Endothelial cell (in vitro differentiated cells): ENCODE data around the gene PLEKHM1. TPM values are rescaled to one million over a fixed set of nuclear protein-coding genes. Genes with fewer than 3 reads are reported as not detected.

Experiments used
- DNase-seq: peaks from one replicate; pipeline ENCODE4 v3.0.0; 2021; ENCODE audit warnings: low spot score
- H3K27ac Mint-ChIP-seq: one replicate; pipeline ENCODE4 v1.8.0; 2021; ENCODE audit warnings: mixed read lengths, inconsistent platforms; ENCODE audit not compliant: unreplicated experiment
- H3K27me3 Mint-ChIP-seq: one replicate; pipeline ENCODE4 v1.8.0; 2021; ENCODE audit warnings: mild to moderate bottlenecking, moderate library complexity, mixed read lengths, inconsistent platforms; ENCODE audit not compliant: unreplicated experiment
- H3K36me3 Mint-ChIP-seq: one replicate; pipeline ENCODE4 v1.8.0; 2021; ENCODE audit warnings: mild to moderate bottlenecking, low read depth, mixed read lengths, inconsistent platforms; ENCODE audit not compliant: unreplicated experiment
- H3K4me1 Mint-ChIP-seq: one replicate; pipeline ENCODE4 v1.8.0; 2021; ENCODE audit warnings: mild to moderate bottlenecking, mixed read lengths, inconsistent platforms; ENCODE audit not compliant: unreplicated experiment
- H3K4me3 Mint-ChIP-seq: one replicate; pipeline ENCODE4 v1.8.0; 2021; ENCODE audit warnings: mild to moderate bottlenecking, mixed read lengths, inconsistent platforms; ENCODE audit not compliant: unreplicated experiment
- H3K9me3 Mint-ChIP-seq: one replicate; pipeline ENCODE4 v1.8.0; 2021; ENCODE audit warnings: mixed read lengths, inconsistent platforms; ENCODE audit not compliant: unreplicated experiment
- CTCF ChIP-seq: fragments of 200-600 bp; sonication (generic); IDR thresholded peaks from one replicate; pipeline ENCODE4 v1.5.0; 2021; ENCODE audit warnings: antibody characterized with exemption; ENCODE audit not compliant: unreplicated experiment
- total RNA-seq: library from RNA; stranded (reverse); fragmentation: NEBNext Ultra II Directional; extraction: Animal tissue kit (Norgen Biotek cat#: 25700); gene quantifications from one replicate; pipeline ENCODE4 v1.2.1, GENCODE V29; 2021; ENCODE audit not compliant: unreplicated experiment

The PLEKHM1 gene
- total RNA-seq, 1 donor from 2014 or later, result 46.6 TPM

GRCh38 chr17:45403906-45404490, 86.5 kb downstream of the PLEKHM1 start:
- Mint-ChIP-seq H3K27me3 (peaks cover 13% of the 10 kb centered on the region), H3K27ac (no peak overlapping the region), H3K9me3 (no peaks in the 10 kb centered on the region), H3K4me1 (peaks cover 24% of the 10 kb centered on the region), H3K36me3 (peaks cover 40% of the 10 kb centered on the region), H3K4me3 (no peak overlapping the region)
- TF ChIP-seq CTCF, result no peak
- no peak for DNase-seq

GRCh38 chr17:45402916-45403315, 87.6 kb downstream of the PLEKHM1 start:
- no peak for TF ChIP-seq CTCF
- Mint-ChIP-seq H3K27ac (no peak overlapping the region), H3K4me1 (peaks cover 14% of the 10 kb centered on the region), H3K27me3 (peaks cover 14% of the 10 kb centered on the region), H3K9me3 (no peaks in the 10 kb centered on the region), H3K36me3 (peaks cover 37% of the 10 kb centered on the region), H3K4me3 (no peak overlapping the region)
- DNase-seq, result no peak

- Mint-ChIP-seq H3K9me3 (no peaks in the 10 kb centered on the region), H3K36me3 (peaks cover 37% of the 10 kb centered on the region), H3K4me3 (no peak overlapping the region), H3K27me3 (peaks cover 16% of the 10 kb centered on the region), H3K27ac (no peak overlapping the region), H3K4me1 (peaks cover 8% of the 10 kb centered on the region)
- no peak for DNase-seq
- no peak for TF ChIP-seq CTCF
These were observed 91.7 kb downstream of the PLEKHM1 start for GRCh38 chr17:45398800-45399199.

- H3K27ac Mint-ChIP-seq, result no peak overlapping the region
- peaks cover 17% of the 10 kb centered on the region for H3K27me3 Mint-ChIP-seq
- peaks cover 40% of the 10 kb centered on the region for H3K36me3 Mint-ChIP-seq
- peaks cover 8% of the 10 kb centered on the region for H3K4me1 Mint-ChIP-seq
- TF ChIP-seq CTCF, result no peak
- no peak overlapping the region for H3K4me3 Mint-ChIP-seq
- H3K9me3 Mint-ChIP-seq, result no peaks in the 10 kb centered on the region
- no peak for DNase-seq
These were observed 92.7 kb downstream of the PLEKHM1 start for GRCh38 chr17:45397796-45398195.

- DNase-seq, result no peak
- H3K36me3 Mint-ChIP-seq, result peaks cover 36% of the 10 kb centered on the region
- H3K27ac Mint-ChIP-seq, result peak overlapping the region; percentile 88
- peak overlapping the region; percentile 74 for H3K4me3 Mint-ChIP-seq
- peaks cover 8% of the 10 kb centered on the region for H3K4me1 Mint-ChIP-seq
- H3K27me3 Mint-ChIP-seq, result peaks cover 12% of the 10 kb centered on the region
- H3K9me3 Mint-ChIP-seq, result no peaks in the 10 kb centered on the region
- TF ChIP-seq CTCF, result no peak
These were observed 93.9 kb downstream of the PLEKHM1 start for GRCh38 chr17:45396496-45397205.
